HG03103 (cell line): ENCODE results near the gene SEM1.
"Not testable (repeated sequence)": the region's sequence is repeated elsewhere in the genome, so short reads cannot be mapped to it uniquely, and the experiment has no call there.

Source experiments
- ATAC-seq: cut with Tn5 transposase; IDR thresholded peaks from one replicate; pipeline ENCODE4 v1.9.1; 2021; ENCODE audit warnings: low read depth; ENCODE audit not compliant: unreplicated experiment

SEM1 gene

GRCh38 chr7:96665689-96666088 lies 44.0 kb downstream of the SEM1 start:
- no peak for ATAC-seq

- no peak for ATAC-seq
Measured at GRCh38 chr7:96664793-96665192, 44.9 kb downstream of the SEM1 start.

GRCh38 chr7:96663871-96664445 lies 45.7 kb downstream of the SEM1 start:
- ATAC-seq = peak; percentile 10

- peak; percentile 93 for ATAC-seq
Measured at GRCh38 chr7:96663457-96663856, 46.2 kb downstream of the SEM1 start.

GRCh38 chr7:96662151-96662550 lies 47.5 kb downstream of the SEM1 start:
- not testable (repeated sequence) for ATAC-seq

GRCh38 chr7:96658022-96658412 lies 51.6 kb downstream of the SEM1 start:
- ATAC-seq = no peak

GRCh38 chr7:96657347-96658021 lies 52.2 kb downstream of the SEM1 start:
- no peak for ATAC-seq

- ATAC-seq = no peak
Measured at GRCh38 chr7:96655956-96656355, 53.7 kb downstream of the SEM1 start.

GRCh38 chr7:96654630-96655188 lies 54.9 kb downstream of the SEM1 start:
- ATAC-seq = no peak

- ATAC-seq = no peak
Measured at GRCh38 chr7:96649981-96650380, 59.7 kb downstream of the SEM1 start.

- no peak for ATAC-seq
Measured at GRCh38 chr7:96648784-96649183, 60.9 kb downstream of the SEM1 start.

GRCh38 chr7:96647733-96648132 lies 61.9 kb downstream of the SEM1 start:
- no peak for ATAC-seq

- no peak for ATAC-seq
Measured at GRCh38 chr7:96645084-96645483, 64.6 kb downstream of the SEM1 start.

- not testable (repeated sequence) for ATAC-seq
Measured at GRCh38 chr7:96643436-96643835, 66.2 kb downstream of the SEM1 start.

GRCh38 chr7:96640054-96640453 lies 69.6 kb downstream of the SEM1 start:
- no peak for ATAC-seq
